ACC112 (cell line): Measurements from ENCODE around the gene SLC16A14.
A peak's percentile ranks its signal among the peaks of the same experiment; 100 is the strongest.
"Not testable (repeated sequence)": the region's sequence is repeated elsewhere in the genome, so short reads cannot be mapped to it uniquely, and the experiment has no call there.

Experiments
- H2AFZ ChIP-seq: fragments of 200-600 bp; sonication (generic); one replicate; pipeline ENCODE4 v1.6.0; 2017; ENCODE audit warnings: antibody characterized with exemption, low read length; ENCODE audit not compliant: unreplicated experiment
- H3K27ac ChIP-seq: fragments of 200-600 bp; sonication (generic); 2 replicates; pipeline ENCODE4 v1.5.1; 2014; ENCODE audit warnings: low read depth, mild to moderate bottlenecking, antibody characterized with exemption, low read length, moderate library complexity
- H3K27me3 ChIP-seq: fragments of 200-600 bp; sonication (generic); 2 replicates; pipeline ENCODE4 v1.6.1; 2014; ENCODE audit warnings: mild to moderate bottlenecking, antibody characterized with exemption, low read length, moderate library complexity, mixed read lengths; ENCODE audit not compliant: insufficient read depth
- H3K36me3 ChIP-seq: fragments of 200-600 bp; sonication (generic); 2 replicates; pipeline ENCODE4 v1.6.1; 2016; ENCODE audit warnings: mild to moderate bottlenecking, antibody characterized with exemption, low read length, moderate library complexity, mixed read lengths; ENCODE audit not compliant: insufficient read depth
- H3K4me1 ChIP-seq: fragments of 200-600 bp; sonication (generic); one replicate; pipeline ENCODE4 v1.6.1; 2016; ENCODE audit warnings: low read length, mixed read lengths; ENCODE audit not compliant: insufficient read depth, unreplicated experiment, control insufficient read depth
- H3K4me3 ChIP-seq: fragments of 200-600 bp; sonication (generic); 2 replicates; pipeline ENCODE4 v1.5.1; 2014; ENCODE audit warnings: mild to moderate bottlenecking, low read depth, low read length
- H3K79me2 ChIP-seq: fragments of 200-600 bp; sonication (generic); one replicate; pipeline ENCODE4 v1.6.0; 2016; ENCODE audit warnings: low read length; ENCODE audit not compliant: control insufficient read depth, unreplicated experiment, insufficient read depth

SLC16A14 gene, protein sequence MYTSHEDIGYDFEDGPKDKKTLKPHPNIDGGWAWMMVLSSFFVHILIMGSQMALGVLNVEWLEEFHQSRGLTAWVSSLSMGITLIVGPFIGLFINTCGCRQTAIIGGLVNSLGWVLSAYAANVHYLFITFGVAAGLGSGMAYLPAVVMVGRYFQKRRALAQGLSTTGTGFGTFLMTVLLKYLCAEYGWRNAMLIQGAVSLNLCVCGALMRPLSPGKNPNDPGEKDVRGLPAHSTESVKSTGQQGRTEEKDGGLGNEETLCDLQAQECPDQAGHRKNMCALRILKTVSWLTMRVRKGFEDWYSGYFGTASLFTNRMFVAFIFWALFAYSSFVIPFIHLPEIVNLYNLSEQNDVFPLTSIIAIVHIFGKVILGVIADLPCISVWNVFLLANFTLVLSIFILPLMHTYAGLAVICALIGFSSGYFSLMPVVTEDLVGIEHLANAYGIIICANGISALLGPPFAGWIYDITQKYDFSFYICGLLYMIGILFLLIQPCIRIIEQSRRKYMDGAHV

DNA sequence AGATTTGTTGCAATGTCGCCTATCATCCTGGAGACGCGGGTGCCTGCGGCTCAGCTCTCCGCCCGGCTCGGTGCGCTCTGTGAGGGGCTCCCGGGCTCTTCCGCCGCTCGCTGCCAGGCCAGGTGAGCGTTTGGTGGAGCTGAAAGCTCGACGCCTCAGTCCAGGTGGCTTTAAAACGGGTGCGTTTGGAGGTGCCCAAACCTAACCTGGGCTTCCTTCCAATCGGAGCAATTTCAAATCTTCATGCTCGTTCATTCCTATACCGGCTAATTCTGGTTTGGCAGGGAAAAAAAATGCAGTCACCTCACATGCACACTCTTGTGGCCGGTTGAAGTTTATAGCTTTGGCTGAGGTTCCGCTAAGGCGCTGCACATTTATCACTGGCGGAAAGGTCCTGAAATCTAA, at the start of gene SLC16A14:
SLC16A14 (minus strand) TSS at position 274 of the 405 bp plus-strand sequence. CDS start 9,572 bp downstream, outside the sequence.
- no peaks in the 10 kb centered on the region for H3K36me3 ChIP-seq
- H2AFZ ChIP-seq: peak within 1 kb of the TSS; percentile 96
- H3K79me2 ChIP-seq: no peaks in the 10 kb centered on the region
- H3K27me3 ChIP-seq: 0 out of 2 replicates have a peak, but pooled peaks cover 2% of the 10 kb centered on the region
- H3K27ac ChIP-seq: no peak within 1 kb of the TSS
- H3K4me1 ChIP-seq: no peaks in the 10 kb centered on the region
- peak within 1 kb of the TSS; percentile 76 for H3K4me3 ChIP-seq

DNA sequence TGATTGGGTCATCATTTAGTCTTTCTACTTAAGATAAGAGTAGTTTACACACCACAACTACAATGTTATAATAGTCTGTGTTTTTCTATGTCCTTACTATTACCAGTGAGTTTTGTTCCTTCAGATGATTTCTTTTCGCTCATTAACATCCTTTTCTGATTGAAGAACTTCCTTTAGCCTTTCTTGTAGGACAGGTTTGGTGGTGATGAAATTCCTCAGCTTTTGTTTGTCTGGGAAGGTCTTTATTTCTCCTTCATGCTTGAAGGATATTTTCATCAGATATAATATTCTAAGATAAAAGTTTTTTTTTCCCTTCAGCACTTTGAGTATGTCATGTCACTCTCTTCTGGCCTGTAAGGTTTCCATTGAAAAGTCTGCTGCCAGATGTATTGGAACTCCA, 38.0 kb upstream of the SLC16A14 start:
- H3K27me3 ChIP-seq: peaks cover 15% of the 10 kb centered on the region; the same call in 1 of the 2 replicates
- no peak overlapping the region for H2AFZ ChIP-seq
- H3K27ac ChIP-seq: no peak overlapping the region
- H3K4me3 ChIP-seq: no peak overlapping the region
- no peaks in the 10 kb centered on the region for H3K4me1 ChIP-seq
- H3K36me3 ChIP-seq: no peaks in the 10 kb centered on the region
- H3K79me2 ChIP-seq: no peaks in the 10 kb centered on the region

DNA sequence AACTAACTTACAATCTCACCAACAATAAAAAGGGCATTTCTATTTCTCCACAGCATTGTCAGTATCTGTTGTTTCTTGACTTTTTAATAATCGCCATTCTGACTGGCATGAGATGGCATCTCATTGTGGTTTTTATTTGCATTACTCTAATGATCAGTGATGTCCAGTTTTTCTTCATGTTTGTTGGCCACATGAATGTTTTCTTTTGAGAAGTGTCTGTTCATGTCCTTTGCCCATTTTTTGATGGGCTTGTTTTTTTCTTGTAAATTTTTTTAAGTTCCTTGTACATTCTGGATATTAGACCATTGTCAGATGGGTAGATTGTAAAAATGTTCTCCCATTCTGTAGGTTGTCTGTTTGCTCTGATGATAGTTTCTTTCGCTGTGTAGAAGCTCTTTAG, 33.2 kb upstream of the SLC16A14 start:
- not testable (repeated sequence) for H3K4me1 ChIP-seq, H3K36me3 ChIP-seq, H3K79me2 ChIP-seq, H3K4me3 ChIP-seq, H2AFZ ChIP-seq, H3K27ac ChIP-seq
- peaks cover 21% of the 10 kb centered on the region for H3K27me3 ChIP-seq

DNA sequence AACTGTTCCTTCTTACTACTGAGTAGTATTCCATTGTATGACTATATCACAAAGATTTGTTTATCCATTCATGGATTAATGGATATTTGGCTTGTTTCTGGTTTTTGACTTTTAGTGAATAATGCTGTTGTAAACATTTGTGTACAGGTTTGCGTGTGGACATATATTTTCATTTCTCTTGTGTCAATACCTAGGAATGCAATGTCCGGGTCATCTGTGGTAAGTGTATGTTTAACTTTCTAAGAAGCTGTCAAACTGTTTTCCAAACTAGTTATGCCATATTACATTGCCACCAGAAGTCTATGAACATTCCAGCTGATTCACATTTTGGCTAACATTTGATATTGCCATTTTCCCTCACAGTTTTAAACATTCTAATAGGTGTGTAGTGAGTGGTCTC, 29.1 kb upstream of the SLC16A14 start:
- H3K36me3 ChIP-seq: no peaks in the 10 kb centered on the region
- no peak overlapping the region for H2AFZ ChIP-seq
- no peaks in the 10 kb centered on the region for H3K79me2 ChIP-seq
- no peaks in the 10 kb centered on the region for H3K4me1 ChIP-seq
- peak overlapping the region; percentile 67 for H3K27ac ChIP-seq
- no peak overlapping the region for H3K4me3 ChIP-seq
- H3K27me3 ChIP-seq: peaks cover 35% of the 10 kb centered on the region

DNA sequence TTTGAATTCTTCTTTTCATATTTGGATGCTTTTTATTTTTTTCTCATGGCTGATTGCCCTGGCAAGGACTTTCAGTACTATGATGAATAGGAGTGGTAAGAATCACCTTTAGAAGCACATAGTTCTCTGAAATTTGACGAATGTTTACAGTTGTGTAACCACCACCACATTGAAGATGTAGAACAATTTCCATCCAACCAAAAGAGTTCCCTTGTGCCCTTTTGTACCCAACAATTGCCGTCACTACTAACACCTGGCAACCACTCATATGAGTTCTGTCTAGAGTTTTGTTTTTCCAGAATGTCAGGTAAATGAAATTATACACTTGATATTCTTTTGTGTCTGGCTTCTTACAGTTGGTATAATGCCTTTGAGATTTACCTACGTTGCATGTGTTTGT, 28.7 kb upstream of the SLC16A14 start:
- Histone ChIP-seq H3K27ac (peak overlapping the region; percentile 67), H2AFZ (no peak overlapping the region), H3K4me1 (no peaks in the 10 kb centered on the region), H3K4me3 (no peak overlapping the region), H3K79me2 (no peaks in the 10 kb centered on the region), H3K36me3 (no peaks in the 10 kb centered on the region), H3K27me3 (peaks cover 39% of the 10 kb centered on the region)

DNA sequence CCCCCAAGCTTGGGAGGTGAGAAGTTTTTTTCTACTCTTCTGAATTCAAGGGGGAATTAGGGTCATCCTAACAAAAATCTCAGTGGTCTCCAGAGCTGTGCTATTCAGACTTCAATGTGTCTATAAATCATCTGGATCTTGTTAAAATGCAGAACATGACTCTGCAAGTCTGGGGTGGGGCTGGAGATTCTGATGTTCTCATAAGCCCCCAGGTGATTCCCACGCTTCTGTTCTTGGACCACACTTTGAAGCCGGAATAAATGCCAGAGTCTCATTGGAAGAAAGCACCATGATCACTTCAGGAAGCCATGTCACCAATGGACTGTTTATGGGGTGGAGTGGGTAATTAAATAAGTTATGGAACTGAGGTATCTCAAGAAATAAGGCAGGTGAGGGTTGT, 22.2 kb upstream of the SLC16A14 start:
- H3K27ac ChIP-seq: no peak overlapping the region
- H3K4me1 ChIP-seq: no peaks in the 10 kb centered on the region
- H2AFZ ChIP-seq: no peak overlapping the region
- H3K4me3 ChIP-seq: no peak overlapping the region
- H3K79me2 ChIP-seq: no peaks in the 10 kb centered on the region
- peaks cover 48% of the 10 kb centered on the region for H3K27me3 ChIP-seq
- H3K36me3 ChIP-seq: no peaks in the 10 kb centered on the region

DNA sequence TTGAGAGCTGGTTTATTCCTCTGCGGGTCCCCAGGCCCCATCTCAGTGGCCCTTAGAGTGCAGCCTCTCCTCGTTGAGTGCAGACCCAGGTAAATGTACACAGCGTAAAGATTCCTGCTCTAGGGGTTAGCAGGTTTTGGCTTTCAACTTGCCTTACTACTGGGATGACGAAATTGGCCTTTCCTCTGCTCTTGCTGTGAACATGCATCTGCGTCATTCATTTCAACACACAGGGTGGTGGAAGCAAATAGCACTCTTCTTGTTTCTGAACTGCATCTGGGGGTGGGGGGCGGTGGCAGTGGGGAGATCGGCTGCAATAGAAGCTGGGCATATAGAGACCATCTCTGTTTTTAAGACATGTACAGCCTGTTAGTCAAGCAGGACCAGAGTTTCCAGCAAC, 16.5 kb upstream of the SLC16A14 start:
- Histone ChIP-seq H3K27me3 (peaks cover 26% of the 10 kb centered on the region), H3K4me1 (no peaks in the 10 kb centered on the region), H3K27ac (no peak overlapping the region), H2AFZ (no peak overlapping the region), H3K36me3 (no peaks in the 10 kb centered on the region), H3K4me3 (no peak overlapping the region), H3K79me2 (no peaks in the 10 kb centered on the region)

DNA sequence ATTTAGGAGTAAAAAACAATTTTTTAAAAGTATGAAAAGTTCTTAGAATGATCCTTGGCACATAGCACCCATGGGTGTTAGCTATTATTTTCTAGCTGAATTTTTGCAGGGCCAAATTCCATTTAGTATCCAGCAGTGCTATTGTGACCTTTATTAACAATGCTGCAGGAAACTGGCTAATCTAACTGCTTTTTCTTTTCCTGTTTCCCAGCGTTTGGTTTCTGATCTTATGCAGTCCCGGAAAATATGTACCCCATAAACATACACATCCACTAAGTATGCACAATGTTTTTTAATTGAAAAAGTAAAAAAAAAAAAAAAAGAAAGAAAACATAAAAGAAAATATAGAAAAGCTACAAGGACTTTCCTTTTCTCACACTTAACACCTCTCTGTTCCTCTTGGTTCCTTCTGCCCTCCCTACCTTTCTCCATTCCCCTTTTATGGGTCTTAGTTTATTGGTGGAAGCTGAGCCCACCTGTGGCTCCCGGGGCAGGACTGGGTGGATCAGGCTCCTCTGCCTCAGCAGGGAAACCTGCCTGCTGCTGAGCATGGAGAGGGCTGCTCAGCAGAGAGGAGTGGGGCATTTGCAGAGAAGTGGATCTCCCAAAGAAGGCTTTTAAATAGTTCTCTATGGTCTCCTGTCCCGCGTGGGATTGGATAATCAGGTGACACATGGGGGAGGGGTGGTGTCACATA, 9.3 kb upstream of the SLC16A14 start:
- H3K27me3 ChIP-seq: peaks cover 25% of the 10 kb centered on the region
- no peaks in the 10 kb centered on the region for H3K36me3 ChIP-seq
- H3K27ac ChIP-seq: no peak overlapping the region
- H2AFZ ChIP-seq: no peak overlapping the region
- no peaks in the 10 kb centered on the region for H3K4me1 ChIP-seq
- no peaks in the 10 kb centered on the region for H3K79me2 ChIP-seq
- H3K4me3 ChIP-seq: no peak overlapping the region

DNA sequence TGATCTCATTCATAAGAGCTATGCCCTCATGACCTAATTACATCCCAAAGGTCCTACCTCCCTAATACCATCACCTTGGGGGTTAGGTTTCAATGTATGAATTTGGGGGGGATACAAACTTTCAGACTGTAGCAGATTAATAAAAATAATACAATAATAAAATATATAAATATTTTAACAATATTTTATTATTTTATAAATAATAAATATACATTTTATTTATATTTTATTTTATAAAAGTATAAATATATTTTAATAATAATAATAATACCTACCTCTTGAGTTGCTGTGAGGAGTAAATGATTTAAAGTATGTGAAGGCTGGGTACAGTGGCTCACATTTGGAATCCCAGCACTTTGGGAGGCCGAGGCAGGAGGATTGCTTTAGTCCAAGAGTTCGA, 8.1 kb upstream of the SLC16A14 start:
- Histone ChIP-seq H3K79me2 (no peaks in the 10 kb centered on the region), H3K27me3 (peaks cover 21% of the 10 kb centered on the region), H3K4me1 (no peaks in the 10 kb centered on the region), H2AFZ (no peak overlapping the region), H3K36me3 (no peaks in the 10 kb centered on the region), H3K4me3 (no peak overlapping the region), H3K27ac (no peak overlapping the region)

DNA sequence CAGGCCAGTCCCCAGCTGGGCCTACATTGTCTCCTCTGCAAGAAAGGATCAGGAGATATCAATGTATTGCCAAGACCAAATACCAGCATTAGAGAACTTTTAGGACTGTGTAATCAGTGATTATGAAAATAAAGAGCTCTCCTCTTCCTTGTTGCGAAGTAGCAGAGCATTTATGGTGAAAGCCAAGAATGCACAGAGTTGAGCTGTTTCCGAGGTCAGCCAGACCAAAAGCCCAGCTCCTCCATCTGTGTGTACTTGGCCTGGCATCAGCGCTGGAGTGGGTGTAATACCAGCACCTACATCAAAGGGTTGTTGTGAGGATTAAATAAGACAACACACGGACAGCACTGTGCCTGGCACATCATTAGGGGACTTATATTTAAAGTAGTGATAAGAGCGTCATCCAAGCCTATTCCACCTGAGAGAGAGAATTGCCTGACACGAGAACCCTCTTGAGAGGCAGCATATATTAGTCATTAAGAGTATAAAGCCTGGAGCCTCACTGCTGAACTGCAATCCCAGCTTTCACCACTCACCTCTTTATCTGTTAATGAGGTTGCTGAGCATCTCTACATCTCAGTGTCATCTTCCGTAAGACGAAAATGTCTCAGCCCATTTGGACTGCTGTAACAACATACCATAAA, 7.4 kb upstream of the SLC16A14 start:
- H3K36me3 ChIP-seq: no peaks in the 10 kb centered on the region
- H3K4me3 ChIP-seq: no peak overlapping the region
- no peaks in the 10 kb centered on the region for H3K4me1 ChIP-seq
- H3K27ac ChIP-seq: no peak overlapping the region
- H3K27me3 ChIP-seq: peaks cover 22% of the 10 kb centered on the region
- no peak overlapping the region for H2AFZ ChIP-seq
- H3K79me2 ChIP-seq: no peaks in the 10 kb centered on the region
